ENCODE results near the gene NEU1. TPM values are rescaled to one million over a fixed set of nuclear protein-coding genes. Genes with fewer than 3 reads are reported as not detected.

The NEU1 gene
- total and polyA plus RNA-seq, 2 of the 8 experiments (the other 6 are each of a cell fraction or from before 2014, with no cell fraction given): 41.2 to 72.1 TPM

- no peak overlapping the region for H2AK5ac ChIP-seq (ENCODE audit: low read depth, low read length)
- H2AFZ ChIP-seq (ENCODE audit: low read length): no peak overlapping the region
- peaks cover 4 to 20% of the 10 kb centered on the region in 2 experiments for H4K20me1 ChIP-seq (replicated peaks in 1 of 2; ENCODE audit: control insufficient read depth in 1 of 2, insufficient read depth in 2 of 2, low read length in 2 of 2)
- H3K9ac ChIP-seq (replicated peaks in 1 of 4; ENCODE audit: extremely low read depth in 1 of 4, low read depth in 3 of 4, low read length in 3 of 4): no peak overlapping the region
- no peaks in the 10 kb centered on the region for H3K23me2 ChIP-seq (ENCODE audit: low read depth, low read length)
- H3K4me1 ChIP-seq (replicated peaks in 1 of 4; ENCODE audit: control insufficient read depth in 3 of 4, insufficient read depth in 4 of 4, low read length in 3 of 4): no peaks in the 10 kb centered on the region
- no peaks in the 10 kb centered on the region; a peak in 1 of 4 replicates for H3K79me2 ChIP-seq (ENCODE audit: control insufficient read depth in 1 of 2, insufficient read depth in 2 of 2, low read length in 2 of 2)
- H3K27me3 ChIP-seq (replicated peaks in 1 of 4; ENCODE audit: control insufficient read depth in 3 of 4, extremely low read depth in 1 of 4, insufficient read depth in 3 of 4, low read length in 3 of 4): no peaks in the 10 kb centered on the region
- no peak overlapping the region for H3K4me3 ChIP-seq (ENCODE audit: extremely low read depth in 1 of 4, insufficient read depth in 2 of 4, low read depth in 3 of 4, low read length in 4 of 4)
- H2BK15ac ChIP-seq (ENCODE audit: low read length): no peak overlapping the region
- H2BK5ac ChIP-seq (ENCODE audit: low read depth, low read length): no peak overlapping the region
- H3K18ac ChIP-seq (ENCODE audit: extremely low read depth, low read length): no peak overlapping the region
- H3K27ac ChIP-seq (ENCODE audit: low read depth, low read length): no peak overlapping the region
- H4K5ac ChIP-seq (ENCODE audit: insufficient read length, low read depth, low read length): no peak overlapping the region
- H3K79me1 ChIP-seq (ENCODE audit: low read depth, low read length): no peaks in the 10 kb centered on the region; the same call in 1 of the 2 replicates
- no peak overlapping the region for H4K91ac ChIP-seq (replicated peaks; ENCODE audit: insufficient read length, low read length)
- no peak overlapping the region for H3K14ac ChIP-seq (ENCODE audit: insufficient read length)
- H3K4me2 ChIP-seq (ENCODE audit: insufficient read depth in 1 of 2, low read depth in 2 of 2, low read length in 2 of 2): no peak overlapping the region
- no peak for FAIRE-seq
- H2BK120ac ChIP-seq (replicated peaks; ENCODE audit: low read depth, low read length): no peak overlapping the region
- H2BK12ac ChIP-seq (ENCODE audit: low read depth, low read length): no peak overlapping the region
- no peak overlapping the region for H3K56ac ChIP-seq (replicated peaks; ENCODE audit: insufficient read length, low read depth, low read length)
- no peaks in the 10 kb centered on the region for H3K9me3 ChIP-seq (ENCODE audit: insufficient read depth in 2 of 2, low read depth in 1 of 2, low read length in 1 of 2)
- no peak overlapping the region for H3K23ac ChIP-seq (ENCODE audit: insufficient read length)
- ChIA-PET CTCF (ENCODE audit: partially characterized antibody) (interaction anchor here (0.6 to 4.9 kb wide), 20 partner anchors 10 to 226 kb away, joined by 3 to 59 read pairs (median 5); partner anchors contain the start of genes C6orf47, GPANK1 and SLC44A4), POLR2A (ENCODE audit: partially characterized antibody) (interaction anchor here (0.8 to 4.2 kb wide), 10 partner anchors 10 to 248 kb away, joined by 3 to 21 read pairs (median 4); partner anchors contain the start of genes EHMT2 and NEU1)
- no peak overlapping the region for H2BK20ac ChIP-seq (ENCODE audit: low read length)
- H3K36me3 ChIP-seq (ENCODE audit: control insufficient read depth in 2 of 4, insufficient read depth in 4 of 4, low read length in 3 of 4): peaks cover 37 to 83% (median 73%) of the 10 kb centered on the region in 4 experiments
- no peak overlapping the region for H3K4ac ChIP-seq (replicated peaks; ENCODE audit: insufficient read length, low read depth, low read length)
- WGBS, 2 experiments (ENCODE audit: extremely low coverage in 1 of 2, insufficient coverage in 1 of 2, insufficient read length in 1 of 2, insufficient replicate concordance in 2 of 2, low coverage in 1 of 2, low lambda C conversion rate in 2 of 2, missing lambda C conversion rate in 1 of 2): 92% methylated on average over 14 of the region's 19 CpGs; no CpG with 5 or more reads in 1 of the 2 experiments
- H4K8ac ChIP-seq (ENCODE audit: extremely low read depth, insufficient read depth, low read length): no peak overlapping the region; the same call in 1 of the 2 replicates
- DNase-seq (ENCODE audit: low read depth in 1 of 2, low spot score in 2 of 2): no peak
- no peak for TF ChIP-seq KDM1A (IDR thresholded peaks at IDR 0.05; ENCODE audit: borderline replicate concordance, low read length)
- TF ChIP-seq CTBP2 (IDR thresholded peaks at IDR 0.05; ENCODE audit: borderline replicate concordance, insufficient read depth, insufficient read length, low read length): no peak
- no peak for TF ChIP-seq RNF2 (IDR thresholded peaks at IDR 0.05; ENCODE audit: borderline replicate concordance, low read depth, low read length, missing control alignments, poor library complexity, severe bottlenecking)
- no peak for TF ChIP-seq SRF (IDR thresholded peaks at IDR 0.05; ENCODE audit: low read depth, low read length)
- TF ChIP-seq POLR2A (IDR thresholded peaks at IDR 0.05; ENCODE audit: control extremely low read depth in 1 of 2, low read depth in 2 of 2, low read length in 2 of 2): no peak
Measured at GRCh38 chr6:31887173-31888007, 24.8 kb upstream of the NEU1 start.
